Stimulated activated CD8-positive, alpha-beta memory T cell treated with anti-CD3 and anti-CD28 coated beads, Interleukin-4, amount 100 ng/mL, for 24 hours (primary cell): Measurements from ENCODE around the gene SMARCAL1.

Experiments used
- DNase-seq: peaks from one replicate; pipeline ENCODE4 v3.0.0-alpha.2; 2020; ENCODE audit warnings: low read depth

The SMARCAL1 gene

DNA sequence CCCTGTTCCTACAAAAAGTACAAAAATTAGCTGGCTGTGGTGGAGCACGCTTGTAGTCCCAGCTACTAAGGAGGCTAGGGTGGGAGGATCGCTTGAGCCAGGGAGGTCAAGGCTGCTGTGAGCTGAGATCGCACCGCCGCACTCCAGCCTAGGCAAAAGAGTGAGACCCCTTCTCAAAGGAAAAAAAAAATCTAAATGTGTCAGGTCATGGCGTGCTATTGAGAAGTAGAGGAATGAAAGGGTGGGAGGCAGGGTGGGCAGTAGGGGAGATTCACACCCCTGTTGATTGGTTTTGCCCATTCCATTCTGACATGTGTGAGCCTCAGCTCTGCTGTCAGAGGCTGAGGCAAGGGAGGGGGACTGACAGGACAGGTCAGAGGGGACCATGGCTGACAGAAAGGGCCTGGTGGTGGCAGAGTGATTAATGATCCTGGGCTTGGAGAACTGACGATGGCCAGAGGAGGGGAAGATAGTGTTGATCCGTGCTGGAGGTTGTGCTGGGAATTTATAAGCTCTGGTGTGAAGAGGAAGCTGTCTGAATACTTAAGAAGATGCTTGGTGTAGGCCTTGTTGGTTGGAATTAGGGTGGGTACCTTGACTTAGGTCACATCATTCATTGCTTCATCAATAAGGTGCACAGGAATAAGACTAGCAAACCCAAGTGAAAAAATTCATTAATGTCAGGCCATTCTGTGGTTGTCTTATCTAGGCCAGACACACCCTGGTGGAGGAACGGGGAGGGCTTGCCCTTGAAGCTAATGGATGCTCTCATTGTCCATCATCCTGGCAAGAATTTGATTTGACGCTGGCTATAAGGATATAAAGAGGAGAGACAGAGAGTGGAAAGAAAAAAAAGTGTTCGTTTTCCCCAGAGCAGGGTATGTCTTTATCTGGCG, 19.1 kb upstream of the SMARCAL1 start:
- no peak for DNase-seq

DNA sequence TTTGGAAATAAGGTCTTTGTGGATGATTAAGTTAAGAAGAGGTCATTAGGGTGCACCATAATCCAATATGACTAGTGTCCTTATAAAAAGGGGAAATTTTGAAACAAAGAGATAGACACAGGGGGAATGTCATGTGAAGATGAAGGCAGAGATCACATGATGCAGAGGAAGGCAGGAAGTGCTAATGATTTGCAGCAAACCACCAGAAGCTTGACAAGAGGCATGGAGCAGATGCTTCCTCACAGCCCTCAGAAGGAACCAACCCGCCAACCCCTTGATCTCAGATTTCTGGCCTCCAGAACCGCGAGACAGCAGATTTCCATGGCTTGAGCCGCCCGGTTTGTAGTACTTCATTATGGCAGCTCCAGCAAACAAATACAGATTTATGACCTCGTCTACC, 17.4 kb upstream of the SMARCAL1 start:
- DNase-seq = no peak

DNA sequence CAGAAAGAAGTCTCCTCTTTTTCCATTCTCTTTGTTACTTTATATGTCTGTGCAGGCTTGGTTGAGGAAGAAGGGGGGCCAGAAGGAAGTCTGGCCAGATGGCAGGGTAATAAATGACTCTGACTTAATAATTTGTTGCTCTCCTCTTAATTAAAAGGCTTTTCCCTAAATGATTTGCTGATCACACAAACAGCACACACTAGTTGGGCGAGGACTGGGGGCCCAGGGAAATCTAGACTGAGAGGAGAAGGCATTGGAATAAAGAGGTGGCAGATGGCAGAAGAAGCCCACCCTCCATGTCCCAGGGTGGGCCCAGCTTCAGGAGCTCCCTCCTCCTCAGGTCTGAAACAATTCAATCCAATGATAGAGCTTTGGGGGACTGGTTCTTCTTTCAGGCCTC, 12.7 kb upstream of the SMARCAL1 start:
- DNase-seq = no peak

DNA sequence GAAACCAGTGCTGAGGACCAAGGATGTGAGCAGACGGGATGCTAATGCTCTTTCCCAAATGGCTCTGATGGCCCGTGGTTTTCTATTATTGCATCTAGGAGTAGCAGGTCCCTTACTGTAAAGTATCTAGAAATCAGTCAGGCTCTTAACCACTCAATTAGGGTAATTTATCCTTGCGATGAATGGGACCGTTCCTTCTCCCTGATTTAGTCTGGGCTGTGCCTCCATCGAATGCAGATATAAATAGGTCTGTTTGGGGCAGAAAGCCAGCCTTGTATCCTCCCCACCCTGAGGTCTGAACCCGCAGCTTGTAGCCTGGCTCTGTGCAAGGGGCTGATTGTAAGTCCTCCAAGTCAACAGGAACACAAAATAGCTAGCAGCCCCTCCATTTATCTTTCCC, 9.5 kb upstream of the SMARCAL1 start:
- no peak for DNase-seq

DNA sequence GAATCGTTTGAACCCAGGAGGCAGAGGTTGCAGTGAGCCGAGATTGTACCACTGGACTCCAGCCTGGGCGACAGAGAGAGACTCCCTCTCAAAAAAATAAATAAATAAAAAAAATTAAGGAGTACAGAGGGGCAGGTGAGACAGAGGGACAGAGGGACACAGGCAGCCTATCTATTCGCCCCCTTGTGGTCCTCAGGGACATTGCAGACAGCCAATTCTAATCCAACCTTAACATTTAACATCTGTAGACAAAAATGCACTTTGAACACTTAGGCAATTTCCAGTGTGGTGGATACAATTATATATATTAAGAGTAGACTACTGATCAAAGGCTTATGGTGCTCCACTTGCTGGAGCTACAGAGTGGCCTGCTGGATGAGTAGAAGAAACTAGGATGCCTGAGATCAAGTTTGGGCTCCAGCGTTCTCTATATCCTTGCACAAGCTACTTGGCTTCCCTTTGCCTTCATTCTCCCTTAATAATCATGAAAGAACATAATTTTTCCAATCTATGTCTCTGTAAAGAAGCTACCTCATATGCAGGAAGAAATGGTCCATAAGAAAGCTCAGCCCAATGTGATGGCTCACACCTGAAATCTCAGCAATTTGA, 8.2 kb upstream of the SMARCAL1 start:
- DNase-seq = peak; percentile 22

DNA sequence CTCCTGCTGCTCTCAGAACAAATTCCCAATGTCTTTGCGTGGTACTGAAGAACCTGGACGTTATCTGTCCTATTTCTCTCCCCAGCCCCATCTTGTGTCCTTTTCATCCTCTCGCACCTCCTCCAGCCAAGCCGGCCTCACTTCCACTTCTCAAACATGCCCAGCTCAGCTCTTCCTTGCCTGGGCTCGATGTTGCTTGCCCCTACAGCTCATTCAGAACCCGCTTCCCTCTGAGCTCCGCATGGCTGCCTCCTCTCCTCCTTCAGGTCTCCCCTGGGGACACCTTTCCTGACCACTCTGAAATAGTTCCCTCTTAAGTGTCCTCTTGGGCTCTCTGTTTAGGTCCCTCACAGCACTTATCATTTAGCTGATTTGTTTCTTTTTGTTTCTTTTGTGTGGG, 6.7 kb upstream of the SMARCAL1 start:
- DNase-seq = no peak

DNA sequence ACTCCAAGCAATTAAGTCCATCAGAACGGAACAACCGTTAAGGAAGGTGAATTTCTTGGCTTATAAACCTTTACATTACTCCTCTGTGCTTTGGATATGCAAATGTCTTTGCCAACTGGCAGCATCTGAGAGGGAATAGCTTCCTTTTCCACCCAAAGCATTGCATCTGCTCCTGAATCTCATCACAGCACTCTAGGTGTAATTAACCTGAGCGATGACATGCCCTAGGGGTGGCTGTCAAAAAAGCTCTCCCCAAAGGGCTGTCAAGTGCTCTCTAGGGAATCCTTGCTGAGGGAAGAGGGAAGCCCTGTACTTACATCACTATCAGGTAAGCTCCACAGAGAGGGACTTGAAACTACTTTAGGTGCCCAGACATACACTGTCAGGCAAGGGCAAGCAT, 5.5 kb upstream of the SMARCAL1 start:
- DNase-seq = no peak

DNA sequence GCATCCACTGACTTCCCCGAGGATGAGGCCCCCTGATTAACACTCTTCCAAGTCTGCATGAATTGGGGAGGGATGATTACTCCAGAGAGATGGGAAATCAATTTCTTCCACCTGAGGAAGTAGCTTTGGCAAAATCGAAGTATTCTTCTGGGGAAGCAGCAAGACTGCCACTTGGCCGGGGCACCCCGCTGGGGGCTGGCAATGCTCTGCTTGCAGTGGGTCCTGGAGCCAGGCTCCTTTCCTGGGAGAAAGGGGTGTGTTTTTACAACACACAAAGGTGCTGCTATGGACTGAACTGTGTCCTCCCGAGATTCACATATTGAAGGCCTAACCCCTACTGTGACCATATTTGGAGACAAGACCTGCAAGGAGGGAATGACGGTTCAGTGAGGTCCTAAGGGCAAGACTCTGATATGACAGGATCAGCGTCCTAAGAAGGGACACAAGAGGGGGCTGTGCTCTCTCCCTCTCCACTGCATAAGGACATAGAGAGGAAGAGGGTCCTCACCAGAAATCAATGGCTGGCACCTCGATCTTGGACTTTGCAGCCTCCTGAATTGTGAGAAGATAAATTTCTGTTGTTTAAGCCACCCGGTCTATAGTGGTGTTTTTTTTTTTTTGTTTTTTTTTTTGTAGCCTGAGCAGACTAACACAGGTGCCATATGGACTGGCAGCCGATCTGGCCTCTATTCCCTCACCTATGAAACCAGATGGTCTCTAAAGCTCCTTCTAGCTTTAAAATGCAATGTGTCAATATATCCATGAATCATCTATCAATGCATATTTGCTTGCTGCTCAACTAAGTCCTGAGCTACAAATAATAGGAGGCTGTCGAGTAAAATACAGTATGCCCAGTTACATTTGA, 3.6 kb upstream of the SMARCAL1 start:
- no peak for DNase-seq

DNA sequence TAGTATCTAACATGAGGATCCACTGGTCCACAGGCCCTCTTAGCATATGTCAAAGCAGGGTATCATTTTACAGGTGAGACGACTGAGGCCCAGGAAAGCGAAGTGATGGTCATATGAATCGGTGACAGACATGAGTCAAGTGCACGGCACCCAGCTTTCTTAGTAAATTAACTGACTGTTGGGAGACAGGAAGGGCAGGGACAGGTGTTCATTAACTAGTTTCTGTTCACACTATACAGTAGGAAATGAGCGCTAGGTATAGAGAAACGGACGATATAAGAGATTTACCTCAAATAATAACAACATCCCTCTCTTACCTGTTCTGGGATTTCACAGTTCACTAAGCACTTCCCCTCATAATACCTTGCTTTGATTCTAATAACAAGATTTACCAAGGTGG, 1.7 kb upstream of the SMARCAL1 start:
- DNase-seq = no peak

DNA sequence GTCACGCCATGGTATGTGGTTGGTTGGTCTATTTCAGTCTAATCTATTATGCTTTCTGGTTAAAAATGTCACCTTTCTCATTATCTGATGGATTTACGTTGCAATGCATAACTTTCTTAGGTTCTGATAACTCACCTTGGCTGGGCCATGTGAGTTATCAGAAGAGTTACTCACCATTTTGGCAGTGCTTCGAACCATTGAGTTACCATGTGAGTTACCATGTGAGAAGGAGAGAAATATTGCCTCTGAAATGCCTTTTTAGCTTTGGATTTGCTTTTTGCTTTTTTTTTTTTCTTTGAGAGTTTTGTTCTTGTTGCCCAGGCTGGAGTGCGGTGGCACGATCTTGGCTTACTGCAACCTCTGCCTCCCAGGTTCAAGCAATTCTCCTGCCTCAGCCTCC, 1.6 kb downstream of the SMARCAL1 start:
- DNase-seq = no peak

DNA sequence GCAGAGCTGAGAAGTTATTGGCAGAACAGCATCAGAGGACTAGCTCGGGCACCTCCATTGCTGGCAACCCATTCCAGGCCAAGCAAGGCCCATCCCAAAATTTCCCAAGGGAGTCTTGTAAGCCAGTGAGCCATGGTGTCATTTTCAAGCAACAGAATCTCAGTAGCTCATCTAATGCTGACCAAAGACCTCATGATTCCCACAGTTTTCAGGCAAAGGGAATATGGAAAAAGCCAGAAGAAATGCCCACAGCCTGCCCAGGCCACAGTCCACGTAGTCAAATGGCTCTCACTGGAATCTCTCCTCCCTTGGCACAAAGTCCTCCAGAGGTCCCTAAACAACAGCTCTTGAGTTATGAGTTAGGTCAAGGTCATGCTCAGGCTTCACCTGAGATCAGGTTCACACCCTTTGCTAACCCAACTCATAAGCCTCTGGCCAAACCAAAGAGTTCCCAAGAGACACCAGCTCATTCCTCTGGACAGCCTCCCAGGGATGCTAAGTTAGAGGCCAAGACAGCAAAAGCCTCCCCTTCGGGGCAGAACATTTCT, 2.6 kb downstream of the SMARCAL1 start:
- no peak for DNase-seq

DNA sequence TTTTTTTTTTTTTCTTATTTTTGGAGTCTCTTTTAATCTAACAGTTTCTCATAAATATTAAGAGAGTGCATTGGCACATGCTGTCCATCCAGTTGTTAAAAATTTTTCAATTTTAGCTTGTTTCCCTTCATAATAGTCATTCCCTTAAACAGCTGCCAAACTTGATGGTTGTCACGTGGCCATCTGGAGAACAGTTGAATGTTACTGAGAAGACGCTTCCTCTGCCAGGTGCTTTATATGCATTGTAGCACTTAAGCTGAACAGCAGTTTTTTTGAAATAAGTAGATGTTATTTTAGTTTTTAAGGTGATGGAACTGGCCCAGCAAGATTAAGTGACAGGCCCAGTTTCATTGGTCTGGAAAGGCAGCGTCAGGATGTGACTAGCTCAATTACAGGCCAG, 3.3 kb downstream of the SMARCAL1 start:
- DNase-seq = no peak

DNA sequence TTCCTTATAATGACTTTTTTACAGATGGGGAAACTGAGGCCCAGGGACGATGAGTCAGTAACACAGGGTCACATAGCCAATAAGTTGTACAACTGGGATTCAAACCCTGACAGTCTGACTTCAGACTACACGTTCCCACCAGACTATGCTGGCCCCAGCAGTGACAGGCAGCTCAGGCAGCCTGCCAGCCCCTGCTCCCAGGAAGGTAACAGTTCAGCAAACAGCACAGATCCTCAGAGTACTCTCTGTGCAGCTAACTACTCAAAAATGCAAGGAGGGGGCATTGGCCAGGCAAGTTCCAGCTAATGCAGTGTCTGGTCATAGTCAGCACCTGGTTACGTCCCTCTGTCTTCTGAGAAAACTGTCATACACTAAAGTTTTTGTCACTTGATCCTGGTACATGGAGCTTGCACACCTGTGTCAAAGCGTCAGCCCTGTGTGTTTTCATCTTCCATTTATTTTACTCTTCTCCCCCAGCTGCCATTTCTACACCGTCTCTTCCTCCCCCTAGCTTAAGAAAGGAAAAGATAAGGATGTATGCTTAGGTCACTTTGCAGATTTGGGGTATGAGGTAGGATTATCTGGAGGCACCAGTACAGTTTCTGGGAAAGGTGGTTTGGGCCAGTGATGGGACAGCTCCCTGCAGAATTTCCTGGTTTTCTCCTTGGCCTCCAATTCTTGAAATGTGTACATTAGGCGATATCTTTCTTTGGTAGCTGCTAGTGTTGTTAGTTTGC, 4.5 kb downstream of the SMARCAL1 start:
- no peak for DNase-seq

DNA sequence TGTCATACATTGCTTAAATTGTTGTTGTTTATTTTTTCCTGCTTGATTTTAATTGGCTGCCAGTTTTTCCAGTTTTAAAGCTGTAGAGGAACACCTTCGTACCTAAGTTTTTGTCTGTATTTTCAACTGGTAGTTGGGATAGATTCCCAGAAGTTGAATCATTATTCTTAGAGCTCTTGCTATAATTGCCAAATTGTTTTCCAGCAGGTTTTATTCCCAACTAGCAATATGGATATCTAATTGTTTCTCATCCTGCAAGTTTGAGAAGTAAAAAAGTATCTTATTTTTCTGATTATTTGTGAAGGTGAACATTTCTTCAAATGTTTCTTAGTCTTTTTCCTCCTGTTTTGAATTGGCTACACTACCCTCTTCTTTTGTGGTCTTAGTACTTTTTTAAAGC, 6.7 kb downstream of the SMARCAL1 start:
- no peak for DNase-seq

DNA sequence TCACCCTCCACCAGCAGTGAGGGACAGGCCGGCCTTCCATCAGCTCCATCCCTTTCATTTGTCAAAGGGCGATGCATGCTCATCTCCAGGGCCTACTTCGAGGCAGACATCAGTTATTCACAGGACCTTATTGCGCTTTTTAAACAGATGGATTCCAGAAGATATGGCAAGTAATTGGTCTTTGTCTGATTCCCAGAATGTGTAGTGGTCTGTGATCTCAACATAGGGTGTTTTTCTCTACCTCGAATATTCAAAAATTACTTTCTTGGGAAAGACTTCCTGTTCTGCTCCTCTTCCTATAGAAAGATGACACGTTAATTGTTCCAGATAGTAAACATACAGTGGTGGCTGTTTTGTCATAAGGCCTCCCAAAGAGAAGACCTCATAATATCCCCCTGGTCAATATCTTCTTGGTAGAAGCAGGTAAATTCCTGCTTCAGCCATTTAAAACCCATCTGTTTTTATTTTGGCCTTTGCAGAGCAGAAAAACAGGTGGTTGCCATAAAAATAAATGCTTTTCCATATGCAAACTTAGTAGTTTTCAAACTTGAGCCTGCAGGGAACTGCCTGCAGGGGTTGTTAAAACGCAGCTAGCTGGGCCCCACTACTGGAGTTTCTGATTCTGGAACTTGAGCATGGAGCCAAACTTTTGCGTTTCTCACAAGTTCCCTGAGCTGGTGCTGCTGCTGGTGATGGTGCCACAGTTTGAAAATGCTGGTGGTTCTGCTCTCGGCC, 8.2 kb downstream of the SMARCAL1 start:
- DNase-seq = no peak

DNA sequence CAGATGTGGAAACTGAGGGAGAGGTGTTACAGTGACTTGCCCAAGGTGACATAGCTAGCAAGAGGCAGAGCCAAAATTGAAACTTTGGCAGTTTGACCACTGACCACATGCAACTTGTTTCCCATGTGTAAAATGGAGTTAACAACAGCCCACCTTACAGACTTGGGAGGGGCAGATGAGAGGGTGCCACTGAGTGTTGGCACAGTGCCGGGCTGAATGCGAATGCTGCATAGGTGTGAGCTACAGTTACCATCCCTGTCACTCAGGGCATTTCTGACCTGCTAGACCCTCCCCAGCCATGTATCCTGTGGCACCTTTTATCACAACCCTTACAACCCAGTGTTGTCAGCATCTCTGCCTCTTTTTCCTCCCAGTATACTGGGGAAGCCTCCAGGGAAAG, 10.8 kb downstream of the SMARCAL1 start:
- DNase-seq = no peak

DNA sequence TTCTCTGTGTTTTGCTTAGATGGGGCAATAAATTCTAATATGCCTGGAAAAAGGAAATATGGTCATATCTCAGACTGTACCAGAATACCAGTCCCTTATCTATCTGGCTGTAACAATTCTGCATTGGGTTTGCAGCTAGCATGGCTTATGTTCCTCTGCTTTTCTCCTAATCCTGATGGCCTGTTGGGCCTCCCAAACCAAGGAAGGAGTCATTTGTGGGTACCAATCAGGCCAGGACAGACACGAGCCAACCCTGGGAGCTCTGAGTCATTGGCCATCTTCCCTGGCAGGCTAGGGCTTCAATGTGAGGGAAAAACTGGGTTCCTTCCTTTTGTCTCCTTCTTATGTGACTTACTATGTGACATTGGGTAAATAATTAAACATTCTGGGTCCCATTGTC, 12.0 kb downstream of the SMARCAL1 start:
- DNase-seq = no peak

DNA sequence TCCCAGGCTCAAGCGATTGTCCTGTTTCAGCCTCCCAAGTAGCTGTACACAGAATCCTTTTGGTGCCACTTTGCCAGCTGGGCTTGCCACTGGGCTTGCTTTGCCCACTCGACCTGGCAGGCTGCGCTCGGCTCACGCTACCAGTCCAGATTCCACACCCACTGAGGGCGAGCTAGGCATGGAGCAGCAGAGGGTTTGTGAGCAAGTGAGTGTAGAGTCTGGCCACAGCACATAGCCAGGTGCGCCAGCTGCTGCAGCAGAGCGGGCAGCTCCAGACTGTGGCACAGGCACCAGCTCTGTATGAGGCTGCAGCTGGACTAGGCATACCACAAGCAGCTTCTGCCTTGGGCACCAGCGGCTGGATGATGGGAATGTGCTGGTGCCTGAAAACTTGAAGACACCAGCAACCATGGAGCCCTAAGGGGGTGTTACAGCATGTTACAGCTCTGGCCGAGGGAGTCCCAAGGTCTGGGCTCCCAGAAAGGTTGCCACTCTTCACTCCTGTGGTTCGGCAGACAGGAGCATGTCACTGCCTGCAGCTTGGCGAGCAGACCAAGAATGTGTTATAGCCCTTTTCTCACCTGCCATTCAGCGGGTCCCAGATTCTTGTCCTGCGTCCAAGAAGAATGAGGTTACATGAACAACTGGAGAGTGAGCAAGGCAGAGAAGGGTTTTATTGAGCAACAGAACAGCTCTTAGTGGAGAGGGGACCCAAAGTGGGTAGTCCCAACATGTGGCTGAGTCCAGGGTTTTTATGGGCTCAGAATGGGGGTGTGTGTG, 12.9 kb downstream of the SMARCAL1 start:
- DNase-seq = no peak

DNA sequence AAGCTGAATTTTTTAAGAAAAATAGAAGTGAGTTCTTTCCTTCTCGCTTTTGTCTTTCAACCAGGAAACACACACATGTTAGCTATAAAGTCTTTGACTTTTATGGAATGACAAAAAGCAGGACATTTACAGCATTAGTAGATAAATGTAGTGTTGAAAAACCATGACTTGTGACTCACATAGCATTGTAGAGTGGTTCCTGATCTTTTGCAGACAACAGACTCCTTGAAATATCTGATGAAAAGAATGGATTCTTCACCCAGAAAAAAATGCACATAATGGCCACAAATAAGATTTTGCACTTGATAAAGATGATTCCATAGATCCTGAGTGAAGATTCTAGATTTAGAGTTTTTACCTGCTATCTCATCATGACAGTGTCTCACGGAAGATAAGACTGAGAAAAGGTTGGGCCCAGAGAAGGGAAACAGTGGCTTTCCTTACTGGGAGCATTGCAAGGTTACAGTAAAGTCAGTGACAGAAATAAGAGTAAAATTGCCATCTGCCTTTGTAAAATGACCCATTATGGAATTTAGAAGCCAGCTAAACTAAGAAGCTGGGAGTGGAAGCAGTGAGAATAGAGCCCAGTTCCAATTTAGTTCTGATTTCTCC, 14.0 kb downstream of the SMARCAL1 start:
- DNase-seq = no peak

DNA sequence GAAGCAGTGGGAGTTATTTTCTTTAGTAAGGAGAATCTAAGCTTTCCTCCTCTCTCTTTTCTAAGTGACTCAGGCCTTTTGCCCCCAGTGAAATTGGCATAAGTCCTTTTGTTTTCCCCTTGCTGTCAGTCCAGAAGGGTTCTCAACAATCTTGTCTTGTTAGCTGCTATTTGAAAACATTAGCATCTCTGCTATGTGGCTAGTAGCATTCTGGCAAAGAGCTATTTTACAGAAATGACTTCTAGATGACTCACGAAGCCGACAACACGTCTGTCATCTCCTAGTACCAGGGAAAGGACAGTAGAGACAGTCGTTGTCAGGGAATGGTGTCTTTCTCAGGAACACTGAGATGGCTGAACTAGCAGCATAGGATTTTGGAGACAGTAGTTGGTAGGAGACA, 14.7 kb downstream of the SMARCAL1 start:
- no peak for DNase-seq
